ENCODE measurements around the gene MCC. TPM values are rescaled to one million over a fixed set of nuclear protein-coding genes. Genes with fewer than 3 reads are reported as not detected.

The MCC gene
- total and polyA plus RNA-seq, 2 donors (not counting 1 experiment from before 2014, with no cell fraction given): 3.2 to 41.3 TPM

DNA sequence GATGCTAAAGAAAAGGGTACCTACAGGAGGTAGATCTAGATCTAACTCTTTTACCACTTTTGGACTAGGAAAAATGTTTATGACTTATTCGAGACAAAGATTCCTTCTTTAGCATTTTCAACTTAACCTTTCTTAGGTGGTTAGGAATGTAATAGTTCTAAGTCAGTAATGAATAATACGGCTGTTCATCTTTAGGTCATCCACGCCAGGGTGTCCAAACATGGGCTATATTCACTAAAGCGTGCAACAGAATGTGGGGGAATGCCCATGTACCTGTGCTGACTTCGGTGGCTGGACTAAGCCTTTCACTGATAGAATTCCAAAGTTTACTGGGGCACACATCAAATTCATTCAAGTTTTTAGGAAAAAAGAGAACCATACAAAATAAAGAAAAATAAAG, 218.2 kb downstream of the MCC start:
- Histone ChIP-seq H3K4me2 (ENCODE audit: extremely low read depth, insufficient read depth, low read length) (no peak overlapping the region), H3K79me2 (ENCODE audit: control insufficient read depth, insufficient read depth, low read length) (no peaks in the 10 kb centered on the region), H3K27ac (ENCODE audit: insufficient read depth, low read length) (no peak overlapping the region)

DNA sequence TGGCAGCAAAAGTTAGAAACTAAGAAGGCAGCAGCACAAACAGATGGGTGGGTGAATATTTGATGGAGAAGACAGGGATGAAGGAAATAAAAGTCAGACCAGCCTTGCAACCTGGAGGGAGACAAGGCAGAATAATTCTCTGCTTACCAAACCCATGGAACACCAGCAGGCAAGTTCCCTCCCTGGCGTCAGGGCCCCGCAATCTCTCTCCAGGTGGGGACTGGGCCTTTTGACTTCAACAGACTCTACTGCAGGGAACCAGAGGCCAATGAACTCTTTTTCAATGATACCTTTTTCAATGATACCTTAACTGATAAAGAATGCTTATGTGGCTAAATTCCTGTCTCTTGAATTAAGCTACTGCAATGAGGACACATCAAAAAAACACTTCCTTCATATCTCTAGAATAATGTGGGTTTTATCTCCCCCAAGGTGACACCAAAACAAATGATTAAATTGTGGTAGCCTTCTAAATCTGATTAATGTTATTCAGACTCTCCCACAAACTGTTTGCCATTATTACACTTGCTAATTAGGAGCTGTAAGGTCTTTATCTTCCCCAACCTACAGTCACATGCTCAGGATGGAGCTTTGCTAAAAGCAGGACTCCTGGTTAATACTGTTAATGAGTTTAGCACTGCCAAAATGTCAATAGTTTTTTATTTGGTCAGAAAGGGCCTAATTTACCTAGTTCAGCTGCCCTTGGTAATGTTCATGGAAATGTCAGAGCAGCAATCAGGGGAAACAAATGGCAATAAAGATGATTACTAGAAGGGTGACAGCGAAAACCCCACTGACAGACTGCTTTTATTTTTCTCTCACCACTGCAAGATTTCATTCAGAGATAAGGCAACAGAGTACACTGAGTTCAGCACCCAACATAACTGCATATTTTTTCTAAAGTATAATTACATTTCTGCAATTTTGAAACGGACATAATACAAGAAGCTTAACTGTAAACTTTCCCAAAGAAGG, 218.9 kb downstream of the MCC start:
- Histone ChIP-seq H3K27ac (ENCODE audit: insufficient read depth, low read length) (no peak overlapping the region), H3K9me3 (ENCODE audit: control insufficient read depth, insufficient read depth, low read depth, low read length) (no peaks in the 10 kb centered on the region), H3K4me2 (ENCODE audit: extremely low read depth, insufficient read depth, low read length) (no peak overlapping the region), H4K20me1 (ENCODE audit: control insufficient read depth, extremely low read depth, insufficient read depth, low read length) (no peaks in the 10 kb centered on the region), H3K36me3 (ENCODE audit: control insufficient read depth, insufficient read depth, low read length) (no peaks in the 10 kb centered on the region), H2AFZ (ENCODE audit: low read length) (no peak overlapping the region), H3K9ac (ENCODE audit: insufficient read depth, low read length) (no peak overlapping the region), H3K4me3 (replicated peaks in 1 of 4; ENCODE audit: control extremely low read depth in 1 of 4, insufficient read depth in 1 of 4, low read depth in 3 of 4, low read length in 4 of 4) (no peak overlapping the region), H3K79me2 (ENCODE audit: control insufficient read depth, insufficient read depth, low read length) (no peaks in the 10 kb centered on the region), H3K27me3 (ENCODE audit: control insufficient read depth, insufficient read depth, low read length) (no peaks in the 10 kb centered on the region), H3K4me1 (ENCODE audit: control insufficient read depth, extremely low read depth, insufficient read depth, low read length) (no peaks in the 10 kb centered on the region)
- DNase-seq (ENCODE audit: low read depth in 2 of 2): no peak
- TF ChIP-seq, protein P1, sequence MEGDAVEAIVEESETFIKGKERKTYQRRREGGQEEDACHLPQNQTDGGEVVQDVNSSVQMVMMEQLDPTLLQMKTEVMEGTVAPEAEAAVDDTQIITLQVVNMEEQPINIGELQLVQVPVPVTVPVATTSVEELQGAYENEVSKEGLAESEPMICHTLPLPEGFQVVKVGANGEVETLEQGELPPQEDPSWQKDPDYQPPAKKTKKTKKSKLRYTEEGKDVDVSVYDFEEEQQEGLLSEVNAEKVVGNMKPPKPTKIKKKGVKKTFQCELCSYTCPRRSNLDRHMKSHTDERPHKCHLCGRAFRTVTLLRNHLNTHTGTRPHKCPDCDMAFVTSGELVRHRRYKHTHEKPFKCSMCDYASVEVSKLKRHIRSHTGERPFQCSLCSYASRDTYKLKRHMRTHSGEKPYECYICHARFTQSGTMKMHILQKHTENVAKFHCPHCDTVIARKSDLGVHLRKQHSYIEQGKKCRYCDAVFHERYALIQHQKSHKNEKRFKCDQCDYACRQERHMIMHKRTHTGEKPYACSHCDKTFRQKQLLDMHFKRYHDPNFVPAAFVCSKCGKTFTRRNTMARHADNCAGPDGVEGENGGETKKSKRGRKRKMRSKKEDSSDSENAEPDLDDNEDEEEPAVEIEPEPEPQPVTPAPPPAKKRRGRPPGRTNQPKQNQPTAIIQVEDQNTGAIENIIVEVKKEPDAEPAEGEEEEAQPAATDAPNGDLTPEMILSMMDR (conservative IDR thresholded peaks at IDR 0.05 in 1 of 2, IDR thresholded peaks at IDR 0.05 in 1 of 2; ENCODE audit: low read depth in 1 of 2, low read length in 2 of 2): no peak
- no peak for TF ChIP-seq EZH2 (IDR thresholded peaks at IDR 0.05; ENCODE audit: low read length, missing control alignments)

More for the DNA sequence above, 218.2 kb downstream of the MCC start:
- Histone ChIP-seq H3K4me1 (ENCODE audit: control insufficient read depth, extremely low read depth, insufficient read depth, low read length) (no peaks in the 10 kb centered on the region), H3K27me3 (ENCODE audit: control insufficient read depth, insufficient read depth, low read length) (no peaks in the 10 kb centered on the region), H3K36me3 (ENCODE audit: control insufficient read depth, insufficient read depth, low read length) (no peaks in the 10 kb centered on the region), H3K9me3 (ENCODE audit: control insufficient read depth, insufficient read depth, low read depth, low read length) (no peaks in the 10 kb centered on the region), H3K9ac (ENCODE audit: insufficient read depth, low read length) (no peak overlapping the region), H3K4me3 (replicated peaks in 1 of 4; ENCODE audit: control extremely low read depth in 1 of 4, insufficient read depth in 1 of 4, low read depth in 3 of 4, low read length in 4 of 4) (no peak overlapping the region), H2AFZ (ENCODE audit: low read length) (no peak overlapping the region), H4K20me1 (ENCODE audit: control insufficient read depth, extremely low read depth, insufficient read depth, low read length) (no peaks in the 10 kb centered on the region)
- DNase-seq (ENCODE audit: low read depth in 2 of 2): no peak
- TF ChIP-seq EZH2 (IDR thresholded peaks at IDR 0.05; ENCODE audit: low read length, missing control alignments): no peak
- TF ChIP-seq, protein P1 (conservative IDR thresholded peaks at IDR 0.05 in 1 of 2, IDR thresholded peaks at IDR 0.05 in 1 of 2; ENCODE audit: low read depth in 1 of 2, low read length in 2 of 2): no peak

DNA sequence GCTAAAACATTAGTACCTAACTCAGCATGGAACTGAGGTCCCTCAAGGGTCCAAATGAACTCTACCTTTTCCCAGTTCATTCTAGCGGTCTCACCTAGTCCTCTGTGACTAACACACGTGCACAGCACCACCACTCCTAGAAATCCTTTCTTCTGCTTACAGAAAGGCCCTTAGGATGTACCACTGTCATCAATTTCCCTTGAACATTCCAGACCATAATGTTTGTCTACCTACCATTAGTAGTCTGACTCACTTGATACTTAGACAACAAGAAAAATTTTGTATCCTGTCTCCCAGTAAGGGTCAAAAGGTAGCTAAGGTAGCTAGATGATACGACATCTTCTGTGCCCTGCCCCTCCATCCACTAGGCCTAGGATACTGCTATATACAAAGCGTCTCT, 220.0 kb downstream of the MCC start:
- Histone ChIP-seq H3K27ac (ENCODE audit: insufficient read depth, low read length) (no peak overlapping the region), H3K9ac (ENCODE audit: insufficient read depth, low read length) (no peak overlapping the region), H3K4me1 (ENCODE audit: control insufficient read depth, extremely low read depth, insufficient read depth, low read length) (no peaks in the 10 kb centered on the region), H4K20me1 (ENCODE audit: control insufficient read depth, extremely low read depth, insufficient read depth, low read length) (no peaks in the 10 kb centered on the region), H3K27me3 (ENCODE audit: control insufficient read depth, insufficient read depth, low read length) (no peaks in the 10 kb centered on the region), H3K36me3 (ENCODE audit: control insufficient read depth, insufficient read depth, low read length) (no peaks in the 10 kb centered on the region), H3K4me2 (ENCODE audit: extremely low read depth, insufficient read depth, low read length) (no peak overlapping the region), H2AFZ (ENCODE audit: low read length) (no peak overlapping the region), H3K79me2 (ENCODE audit: control insufficient read depth, insufficient read depth, low read length) (no peaks in the 10 kb centered on the region), H3K9me3 (ENCODE audit: control insufficient read depth, insufficient read depth, low read depth, low read length) (no peaks in the 10 kb centered on the region), H3K4me3 (replicated peaks in 1 of 4; ENCODE audit: control extremely low read depth in 1 of 4, insufficient read depth in 1 of 4, low read depth in 3 of 4, low read length in 4 of 4) (no peak overlapping the region)
- no peak for DNase-seq (ENCODE audit: low read depth in 2 of 2)
- TF ChIP-seq EZH2 (IDR thresholded peaks at IDR 0.05; ENCODE audit: low read length, missing control alignments): no peak
- TF ChIP-seq, protein P1 (conservative IDR thresholded peaks at IDR 0.05 in 1 of 2, IDR thresholded peaks at IDR 0.05 in 1 of 2; ENCODE audit: low read depth in 1 of 2, low read length in 2 of 2): no peak
